ENCODE measurements around the gene TRAPPC12. TPM values are rescaled to one million over a fixed set of nuclear protein-coding genes. Genes with fewer than 3 reads are reported as not detected.
A peak's percentile ranks its signal among the peaks of the same experiment; 100 is the strongest.

TRAPPC12 gene
- total RNA-seq, 1 donor from 2014 or later = 98.7 TPM

DNA sequence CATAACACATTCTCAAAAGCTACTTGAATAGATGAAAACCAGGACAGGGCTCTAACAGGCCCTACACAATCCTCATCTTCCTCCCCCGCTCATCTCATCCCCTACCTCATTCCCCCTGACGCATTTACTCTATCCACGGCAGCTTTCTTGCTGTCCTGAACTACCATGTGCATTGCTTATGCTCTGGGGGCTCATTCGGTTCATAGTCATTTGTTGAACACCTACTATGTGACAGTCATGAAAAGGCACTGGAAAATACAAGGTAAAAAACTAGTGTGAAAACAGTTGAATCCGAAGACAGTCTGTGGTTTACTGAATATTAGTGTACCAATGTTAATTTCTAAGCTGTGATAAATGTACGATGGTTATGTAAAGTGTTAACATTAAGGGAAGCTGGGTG lies 2.7 kb upstream of the TRAPPC12 start:
- Mint-ChIP-seq H3K27ac (peak overlapping the region; percentile 92), H3K4me1 (ENCODE audit: unreplicated experiment) (peaks cover 25% of the 10 kb centered on the region), H3K27me3 (no peaks in the 10 kb centered on the region), H3K9me3 (no peaks in the 10 kb centered on the region), H3K4me3 (peak overlapping the region; percentile 98), H3K36me3 (peaks cover 3% of the 10 kb centered on the region)
- no peak for DNase-seq (ENCODE audit: extremely low spot score, unreplicated experiment)
- TF ChIP-seq, protein P1, sequence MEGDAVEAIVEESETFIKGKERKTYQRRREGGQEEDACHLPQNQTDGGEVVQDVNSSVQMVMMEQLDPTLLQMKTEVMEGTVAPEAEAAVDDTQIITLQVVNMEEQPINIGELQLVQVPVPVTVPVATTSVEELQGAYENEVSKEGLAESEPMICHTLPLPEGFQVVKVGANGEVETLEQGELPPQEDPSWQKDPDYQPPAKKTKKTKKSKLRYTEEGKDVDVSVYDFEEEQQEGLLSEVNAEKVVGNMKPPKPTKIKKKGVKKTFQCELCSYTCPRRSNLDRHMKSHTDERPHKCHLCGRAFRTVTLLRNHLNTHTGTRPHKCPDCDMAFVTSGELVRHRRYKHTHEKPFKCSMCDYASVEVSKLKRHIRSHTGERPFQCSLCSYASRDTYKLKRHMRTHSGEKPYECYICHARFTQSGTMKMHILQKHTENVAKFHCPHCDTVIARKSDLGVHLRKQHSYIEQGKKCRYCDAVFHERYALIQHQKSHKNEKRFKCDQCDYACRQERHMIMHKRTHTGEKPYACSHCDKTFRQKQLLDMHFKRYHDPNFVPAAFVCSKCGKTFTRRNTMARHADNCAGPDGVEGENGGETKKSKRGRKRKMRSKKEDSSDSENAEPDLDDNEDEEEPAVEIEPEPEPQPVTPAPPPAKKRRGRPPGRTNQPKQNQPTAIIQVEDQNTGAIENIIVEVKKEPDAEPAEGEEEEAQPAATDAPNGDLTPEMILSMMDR (conservative IDR thresholded peaks at IDR 0.05) = no peak

DNA sequence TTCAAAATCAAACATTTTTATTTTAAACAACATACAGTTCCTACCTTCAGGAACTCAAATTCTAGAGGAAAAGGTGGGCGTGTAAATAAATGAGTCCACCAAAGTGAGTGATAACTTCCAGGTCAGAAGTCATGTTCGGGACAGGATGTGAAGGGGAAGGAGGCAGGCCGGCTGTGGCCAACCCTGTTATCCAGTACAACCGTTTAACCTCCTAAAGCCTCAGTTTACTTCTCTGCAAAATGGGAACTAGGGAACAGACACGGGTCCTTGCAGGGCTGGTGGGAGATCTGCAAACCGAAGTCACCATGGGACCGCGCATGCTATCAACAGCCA lies 2.2 kb upstream of the TRAPPC12 start:
- H3K4me3 Mint-ChIP-seq = peak overlapping the region; percentile 98
- H3K27me3 Mint-ChIP-seq = no peaks in the 10 kb centered on the region
- peak overlapping the region; percentile 92 for H3K27ac Mint-ChIP-seq
- H3K4me1 Mint-ChIP-seq (ENCODE audit: unreplicated experiment) = peaks cover 26% of the 10 kb centered on the region
- H3K9me3 Mint-ChIP-seq = no peaks in the 10 kb centered on the region
- DNase-seq (ENCODE audit: extremely low spot score, unreplicated experiment) = no peak
- TF ChIP-seq, protein P1 (conservative IDR thresholded peaks at IDR 0.05) = no peak
- peaks cover 3% of the 10 kb centered on the region for H3K36me3 Mint-ChIP-seq

DNA sequence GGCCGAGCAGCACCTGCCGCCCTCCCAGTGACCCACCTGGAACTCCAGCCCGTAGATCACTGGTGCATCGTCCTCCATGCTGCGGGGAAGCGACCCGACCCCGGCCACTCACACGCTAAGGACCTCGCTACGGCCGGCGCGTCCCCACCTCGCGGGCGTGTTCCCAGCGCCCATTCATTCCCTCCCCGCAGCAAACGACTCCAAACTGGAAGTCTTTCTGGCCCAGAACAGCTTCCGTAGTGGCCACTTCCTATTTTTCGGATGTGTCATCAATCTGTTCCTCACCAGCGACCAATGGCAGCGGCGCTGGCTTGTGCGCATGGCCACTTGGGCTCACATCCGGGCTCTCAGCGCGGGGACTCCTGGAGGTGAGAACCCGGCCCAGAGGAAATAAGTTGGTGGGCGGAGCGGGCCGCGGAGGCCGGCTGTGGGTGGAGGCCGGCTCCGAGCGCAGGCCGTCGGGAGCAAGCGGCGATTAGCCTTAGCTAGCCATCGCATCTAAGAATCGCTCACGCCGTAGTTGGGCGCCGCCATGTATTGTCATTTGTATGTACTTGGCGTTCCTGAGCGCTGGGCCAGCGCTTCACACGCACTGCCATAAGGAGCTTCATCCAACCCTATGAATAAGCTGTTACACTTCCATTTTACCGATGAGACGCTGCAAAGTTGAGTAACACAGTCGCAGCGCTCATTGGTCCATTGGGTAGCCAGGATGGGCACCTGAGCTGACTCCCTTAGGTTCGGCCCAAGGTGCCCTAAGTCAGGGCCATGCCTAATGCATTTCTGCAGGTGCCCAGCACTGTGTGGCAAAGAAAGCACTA lies 1.7 kb upstream of the TRAPPC12 start, which contains the start of gene EIPR1:
Gene EIPR1, minus strand, starts transcription at position 207 of the 821 bp plus-strand sequence. Its CDS starts 129 bp downstream, at position 78.
- TF ChIP-seq, protein P1 (conservative IDR thresholded peaks at IDR 0.05) = peak; percentile 25
- H3K27me3 Mint-ChIP-seq = no peaks in the 10 kb centered on the region
- H3K36me3 Mint-ChIP-seq = peaks cover 3% of the 10 kb centered on the region
- H3K4me3 Mint-ChIP-seq = peak within 1 kb of the TSS; percentile 98
- H3K9me3 Mint-ChIP-seq = no peaks in the 10 kb centered on the region
- peak within 1 kb of the TSS; percentile 92 for H3K27ac Mint-ChIP-seq
- peak; percentile 94 for DNase-seq (ENCODE audit: extremely low spot score, unreplicated experiment)
- peaks cover 26% of the 10 kb centered on the region for H3K4me1 Mint-ChIP-seq (ENCODE audit: unreplicated experiment)

DNA sequence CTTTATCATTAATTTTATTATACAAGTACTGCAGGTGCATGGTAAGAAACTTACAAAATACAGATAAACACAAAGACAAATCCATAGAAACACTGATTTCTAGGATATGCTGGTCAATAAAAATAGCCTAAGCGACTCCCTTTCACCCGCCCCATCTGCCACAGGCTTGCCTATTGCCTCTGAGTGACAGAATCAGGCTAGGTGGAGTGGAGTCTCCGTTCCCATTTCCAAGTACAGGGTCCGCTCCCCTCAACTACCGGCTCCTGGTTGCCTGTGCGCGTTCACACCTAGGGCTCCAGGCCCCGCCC lies 201 bp upstream of the TRAPPC12 start:
- TF ChIP-seq, protein P1 (conservative IDR thresholded peaks at IDR 0.05) = no peak
- H3K4me3 Mint-ChIP-seq = peak overlapping the region; percentile 98
- H3K27me3 Mint-ChIP-seq = no peaks in the 10 kb centered on the region
- DNase-seq (ENCODE audit: extremely low spot score, unreplicated experiment) = no peak
- peak overlapping the region; percentile 82 for H3K27ac Mint-ChIP-seq
- H3K36me3 Mint-ChIP-seq = peaks cover 3% of the 10 kb centered on the region
- peaks cover 26% of the 10 kb centered on the region for H3K4me1 Mint-ChIP-seq (ENCODE audit: unreplicated experiment)
- H3K9me3 Mint-ChIP-seq = no peaks in the 10 kb centered on the region

DNA sequence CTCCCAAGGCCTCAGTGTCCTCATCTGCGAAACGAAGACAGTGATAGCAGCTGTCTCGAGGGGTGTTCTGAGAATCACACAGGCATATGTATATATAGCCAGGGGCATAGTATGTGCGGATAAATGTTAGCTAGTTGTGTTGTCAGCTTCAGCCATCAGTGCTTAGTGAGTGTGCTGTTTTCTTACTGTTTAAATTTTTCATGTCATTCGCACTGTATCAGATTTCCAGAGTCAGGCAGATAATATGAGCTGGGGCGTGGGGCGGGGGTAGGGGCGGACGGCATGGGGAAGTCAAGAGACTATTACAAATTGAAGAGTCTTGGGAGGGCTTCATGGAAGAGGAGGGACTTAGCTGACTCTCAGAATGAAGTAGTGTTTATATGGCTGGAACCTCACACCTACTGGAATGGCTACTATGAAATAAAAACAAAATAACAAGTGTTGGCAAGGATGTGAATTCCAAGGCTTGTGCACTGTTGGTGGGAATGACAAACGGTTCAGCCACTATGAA lies 7.0 kb downstream of the TRAPPC12 start:
- Mint-ChIP-seq H3K4me3 (no peak overlapping the region), H3K36me3 (peaks cover 24% of the 10 kb centered on the region), H3K9me3 (peaks cover 4% of the 10 kb centered on the region), H3K4me1 (ENCODE audit: unreplicated experiment) (peaks cover 8% of the 10 kb centered on the region), H3K27ac (no peak overlapping the region), H3K27me3 (no peaks in the 10 kb centered on the region)
- DNase-seq (ENCODE audit: extremely low spot score, unreplicated experiment) = no peak
- TF ChIP-seq, protein P1 (conservative IDR thresholded peaks at IDR 0.05) = no peak

All from type B pancreatic cell (in vitro differentiated cells).